Stimulated activated CD8-positive, alpha-beta memory T cell treated with anti-CD3 and anti-CD28 coated beads, Interleukin-7, amount 100 ng/mL, for 4 hours (primary cell): ENCODE measurements around the gene MYO6.
"Not testable (repeated sequence)": the region's sequence is repeated elsewhere in the genome, so short reads cannot be mapped to it uniquely, and the experiment has no call there.

Experiments used
- DNase-seq, 2 donors: peaks; one replicate each; pipeline ENCODE4 v3.0.0-alpha.2; 2020; ENCODE audit warnings: low read depth in 2 of 2

The MYO6 gene

GRCh38 chr6:75748743-75749538 is at the start of gene MYO6:
MYO6 (plus strand) TSS chr6:75749239; CDS start chr6:75817548, 68,309 bp downstream.
- DNase-seq, result peak in 1 of 2 donors; percentile 37

- not testable (repeated sequence) for DNase-seq
Measured at GRCh38 chr6:75708334-75708733, 40.7 kb upstream of the MYO6 start.

- DNase-seq, result no peak
Measured at GRCh38 chr6:75711173-75711572, 37.9 kb upstream of the MYO6 start.

- DNase-seq, result no peak
Measured at GRCh38 chr6:75719133-75719532, 29.9 kb upstream of the MYO6 start.

GRCh38 chr6:75723382-75723781 is 25.7 kb upstream of the MYO6 start:
- no peak for DNase-seq

- DNase-seq, result no peak
Measured at GRCh38 chr6:75727206-75727605, 21.8 kb upstream of the MYO6 start.

- DNase-seq, result not testable (repeated sequence)
Measured at GRCh38 chr6:75731029-75731428, 18.0 kb upstream of the MYO6 start.

GRCh38 chr6:75735491-75736186 is 13.4 kb upstream of the MYO6 start:
- no peak for DNase-seq

- no peak for DNase-seq
Measured at GRCh38 chr6:75743971-75744370, 5.1 kb upstream of the MYO6 start.

- no peak for DNase-seq
Measured at GRCh38 chr6:75745404-75745803, 3.6 kb upstream of the MYO6 start.

GRCh38 chr6:75746221-75746620 is 2.8 kb upstream of the MYO6 start:
- DNase-seq, result no peak

- no peak for DNase-seq
Measured at GRCh38 chr6:75747152-75747992, 1.7 kb upstream of the MYO6 start.

GRCh38 chr6:75748003-75748742 is 866 bp upstream of the MYO6 start:
- DNase-seq, result no peak

- no peak for DNase-seq
Measured at GRCh38 chr6:75751443-75751842, 2.4 kb downstream of the MYO6 start.

- no peak for DNase-seq
Measured at GRCh38 chr6:75752365-75752764, 3.3 kb downstream of the MYO6 start.

GRCh38 chr6:75755704-75756103 is 6.7 kb downstream of the MYO6 start:
- DNase-seq, result no peak

GRCh38 chr6:75757295-75757694 is 8.3 kb downstream of the MYO6 start:
- no peak for DNase-seq

- no peak for DNase-seq
Measured at GRCh38 chr6:75758061-75758460, 9.0 kb downstream of the MYO6 start.

GRCh38 chr6:75759207-75759606 is 10.2 kb downstream of the MYO6 start:
- no peak for DNase-seq

- DNase-seq, result no peak
Measured at GRCh38 chr6:75760320-75760719, 11.3 kb downstream of the MYO6 start.

GRCh38 chr6:75761489-75761888 is 12.4 kb downstream of the MYO6 start:
- DNase-seq, result no peak

- DNase-seq, result no peak
Measured at GRCh38 chr6:75762063-75762462, 13.0 kb downstream of the MYO6 start.
